ENCODE results near the gene KAT6B. TPM values are rescaled to one million over a fixed set of nuclear protein-coding genes. Genes with fewer than 3 reads are reported as not detected.

Gene KAT6B
- total RNA-seq, 1 donor from 2014 or later, result 18.1 TPM

- Mint-ChIP-seq H3K27ac (ENCODE audit: unreplicated experiment) (no peak overlapping the region), H3K4me3 (ENCODE audit: unreplicated experiment) (no peak overlapping the region), H3K9me3 (ENCODE audit: unreplicated experiment) (no peaks in the 10 kb centered on the region), H3K4me1 (ENCODE audit: unreplicated experiment) (peaks cover 6% of the 10 kb centered on the region), H3K27me3 (ENCODE audit: unreplicated experiment) (peaks cover 1% of the 10 kb centered on the region), H3K36me3 (ENCODE audit: low read depth, unreplicated experiment) (peaks cover 6% of the 10 kb centered on the region)
- DNase-seq (ENCODE audit: low spot score), result no peak
- no peak for TF ChIP-seq CTCF (IDR thresholded peaks at IDR 0.05; ENCODE audit: unreplicated experiment)
Observed at GRCh38 chr10:74921744-74922143, 95.3 kb downstream of the KAT6B start.

- peaks cover 6% of the 10 kb centered on the region for H3K36me3 Mint-ChIP-seq (ENCODE audit: low read depth, unreplicated experiment)
- H3K9me3 Mint-ChIP-seq (ENCODE audit: unreplicated experiment), result no peaks in the 10 kb centered on the region
- TF ChIP-seq CTCF (IDR thresholded peaks at IDR 0.05; ENCODE audit: unreplicated experiment), result no peak
- peaks cover 18% of the 10 kb centered on the region for H3K4me1 Mint-ChIP-seq (ENCODE audit: unreplicated experiment)
- DNase-seq (ENCODE audit: low spot score), result no peak
- H3K4me3 Mint-ChIP-seq (ENCODE audit: unreplicated experiment), result no peak overlapping the region
- peaks cover 3% of the 10 kb centered on the region for H3K27me3 Mint-ChIP-seq (ENCODE audit: unreplicated experiment)
- H3K27ac Mint-ChIP-seq (ENCODE audit: unreplicated experiment), result no peak overlapping the region
Observed at GRCh38 chr10:74922921-74923320, 96.5 kb downstream of the KAT6B start.

GRCh38 chr10:74923556-74923955 lies 97.2 kb downstream of the KAT6B start:
- H3K27me3 Mint-ChIP-seq (ENCODE audit: unreplicated experiment), result peaks cover 3% of the 10 kb centered on the region
- peaks cover 18% of the 10 kb centered on the region for H3K4me1 Mint-ChIP-seq (ENCODE audit: unreplicated experiment)
- H3K4me3 Mint-ChIP-seq (ENCODE audit: unreplicated experiment), result no peak overlapping the region
- DNase-seq (ENCODE audit: low spot score), result no peak
- H3K27ac Mint-ChIP-seq (ENCODE audit: unreplicated experiment), result no peak overlapping the region
- no peak for TF ChIP-seq CTCF (IDR thresholded peaks at IDR 0.05; ENCODE audit: unreplicated experiment)
- peaks cover 6% of the 10 kb centered on the region for H3K36me3 Mint-ChIP-seq (ENCODE audit: low read depth, unreplicated experiment)
- H3K9me3 Mint-ChIP-seq (ENCODE audit: unreplicated experiment), result no peaks in the 10 kb centered on the region

GRCh38 chr10:74924251-74924963 lies 98.0 kb downstream of the KAT6B start:
- H3K4me1 Mint-ChIP-seq (ENCODE audit: unreplicated experiment), result peaks cover 18% of the 10 kb centered on the region
- H3K4me3 Mint-ChIP-seq (ENCODE audit: unreplicated experiment), result no peak overlapping the region
- H3K27me3 Mint-ChIP-seq (ENCODE audit: unreplicated experiment), result peaks cover 3% of the 10 kb centered on the region
- H3K9me3 Mint-ChIP-seq (ENCODE audit: unreplicated experiment), result no peaks in the 10 kb centered on the region
- peaks cover 6% of the 10 kb centered on the region for H3K36me3 Mint-ChIP-seq (ENCODE audit: low read depth, unreplicated experiment)
- no peak for TF ChIP-seq CTCF (IDR thresholded peaks at IDR 0.05; ENCODE audit: unreplicated experiment)
- no peak for DNase-seq (ENCODE audit: low spot score)
- no peak overlapping the region for H3K27ac Mint-ChIP-seq (ENCODE audit: unreplicated experiment)

GRCh38 chr10:74925291-74925690 lies 98.9 kb downstream of the KAT6B start:
- H3K27me3 Mint-ChIP-seq (ENCODE audit: unreplicated experiment), result peaks cover 3% of the 10 kb centered on the region
- no peak for TF ChIP-seq CTCF (IDR thresholded peaks at IDR 0.05; ENCODE audit: unreplicated experiment)
- H3K4me1 Mint-ChIP-seq (ENCODE audit: unreplicated experiment), result peaks cover 18% of the 10 kb centered on the region
- H3K9me3 Mint-ChIP-seq (ENCODE audit: unreplicated experiment), result no peaks in the 10 kb centered on the region
- H3K27ac Mint-ChIP-seq (ENCODE audit: unreplicated experiment), result no peak overlapping the region
- no peak overlapping the region for H3K4me3 Mint-ChIP-seq (ENCODE audit: unreplicated experiment)
- H3K36me3 Mint-ChIP-seq (ENCODE audit: low read depth, unreplicated experiment), result no peaks in the 10 kb centered on the region
- DNase-seq (ENCODE audit: low spot score), result no peak

Measured in endothelial cell (in vitro differentiated cells).